Measurements from ENCODE around the gene SPATS2L.
A peak's percentile ranks its signal among the peaks of the same experiment; 100 is the strongest.

The SPATS2L gene

GRCh38 chr2:200351815-200352214 is 45.3 kb downstream of the SPATS2L start:
- no peak for DNase-seq

- no peak for DNase-seq
These were observed 46.1 kb downstream of the SPATS2L start for GRCh38 chr2:200352636-200353035.

GRCh38 chr2:200353120-200353519 is 46.6 kb downstream of the SPATS2L start:
- DNase-seq: no peak

GRCh38 chr2:200353874-200354273 is 47.4 kb downstream of the SPATS2L start:
- DNase-seq: no peak

GRCh38 chr2:200354833-200355751 is 48.6 kb downstream of the SPATS2L start:
- DNase-seq: no peak

GRCh38 chr2:200356321-200356720 is 49.8 kb downstream of the SPATS2L start:
- DNase-seq: no peak

GRCh38 chr2:200356857-200357384 is 50.4 kb downstream of the SPATS2L start:
- no peak for DNase-seq

- DNase-seq: no peak
These were observed 51.4 kb downstream of the SPATS2L start for GRCh38 chr2:200357845-200358244.

- DNase-seq: no peak
These were observed 53.1 kb downstream of the SPATS2L start for GRCh38 chr2:200359552-200359951.

- no peak for DNase-seq
These were observed 53.9 kb downstream of the SPATS2L start for GRCh38 chr2:200360364-200360763.

GRCh38 chr2:200362202-200362917 is 55.9 kb downstream of the SPATS2L start:
- no peak for DNase-seq

GRCh38 chr2:200363279-200363678 is 56.8 kb downstream of the SPATS2L start:
- DNase-seq: no peak

- no peak for DNase-seq
These were observed 57.6 kb downstream of the SPATS2L start for GRCh38 chr2:200364142-200364541.

- no peak for DNase-seq
These were observed 58.1 kb downstream of the SPATS2L start for GRCh38 chr2:200364620-200365019.

- DNase-seq: no peak
These were observed 58.7 kb downstream of the SPATS2L start for GRCh38 chr2:200365209-200365608.

- DNase-seq: peak; percentile 19 to 61 (median 51)
These were observed 60.7 kb downstream of the SPATS2L start for GRCh38 chr2:200367155-200367554.

- no peak for DNase-seq
These were observed 63.4 kb downstream of the SPATS2L start for GRCh38 chr2:200369886-200370285.

- DNase-seq: no peak
These were observed 66.7 kb downstream of the SPATS2L start for GRCh38 chr2:200373231-200373630.

- no peak for DNase-seq
These were observed 67.5 kb downstream of the SPATS2L start for GRCh38 chr2:200373973-200374416.

GRCh38 chr2:200376513-200377354 is 70.2 kb downstream of the SPATS2L start:
- peak in 3 of 4 experiments; percentile 9 to 23 (median 18) for DNase-seq

- DNase-seq: no peak
These were observed 71.2 kb downstream of the SPATS2L start for GRCh38 chr2:200377355-200378336.
